GM18861 (cell line): Measurements from ENCODE around the gene ROR1.
"Not testable (repeated sequence)": the region's sequence is repeated elsewhere in the genome, so short reads cannot be mapped to it uniquely, and the experiment has no call there.

ENCODE experiments used
- ATAC-seq: cut with Tn5 transposase; IDR thresholded peaks from one replicate; pipeline ENCODE4 v1.9.1; 2021; ENCODE audit not compliant: unreplicated experiment

The ROR1 gene

DNA sequence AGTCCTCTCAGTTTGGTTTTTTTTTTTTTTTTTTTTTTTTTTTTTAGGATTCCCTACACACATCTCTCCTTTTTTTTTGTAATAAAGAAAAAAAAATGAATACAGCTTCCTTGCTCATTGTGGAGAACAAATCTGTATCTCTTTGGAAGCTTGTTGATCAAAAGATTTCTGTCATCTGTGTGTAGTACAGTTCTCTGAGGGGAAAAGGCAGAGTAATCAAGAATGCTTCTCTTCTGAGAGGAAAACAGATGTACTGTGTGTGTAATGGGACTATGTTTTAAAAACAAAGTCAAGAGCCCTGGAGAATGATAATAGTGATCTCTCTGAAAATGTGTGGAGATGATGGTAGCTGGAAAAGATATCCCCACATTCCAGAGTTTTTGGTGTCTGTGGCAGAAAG, 16.5 kb upstream of the ROR1 start:
- ATAC-seq = no peak

DNA sequence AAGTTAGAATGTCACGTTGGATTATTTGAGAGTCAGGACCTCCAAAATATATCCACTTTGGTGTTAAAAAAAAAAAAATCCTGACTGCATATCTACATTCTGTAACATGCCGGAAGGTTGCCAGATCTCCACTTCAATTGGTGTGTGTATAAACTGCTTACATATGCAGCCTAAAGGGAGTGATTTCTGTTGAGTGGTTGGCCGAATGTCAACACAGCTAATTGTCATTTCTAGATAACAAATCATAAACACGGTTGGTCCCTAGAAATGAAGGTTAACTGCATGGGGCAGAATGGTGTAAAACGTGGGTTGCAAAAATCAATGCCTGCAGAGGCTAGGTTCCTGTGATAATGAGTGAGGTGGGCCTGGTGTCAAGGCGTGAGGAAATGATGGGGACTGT, 15.0 kb upstream of the ROR1 start:
- no peak for ATAC-seq

DNA sequence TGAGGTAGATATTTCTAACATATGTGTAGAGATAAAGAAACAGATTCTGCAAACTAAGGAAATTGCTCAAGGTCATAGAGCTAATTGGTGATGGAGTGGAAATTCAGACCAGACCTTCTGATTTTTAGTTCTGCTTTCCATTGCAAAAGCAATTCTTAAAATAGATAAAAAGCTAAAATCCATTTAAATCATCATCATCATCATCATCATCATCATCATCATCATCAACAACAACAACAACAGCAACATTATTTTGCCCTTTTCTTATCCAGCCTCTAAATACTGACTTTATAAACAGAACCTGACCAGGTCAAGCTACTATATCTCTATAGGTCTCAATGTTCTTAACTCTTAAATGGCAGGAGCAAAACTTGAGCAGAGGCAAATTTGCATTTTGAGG, 14.0 kb upstream of the ROR1 start:
- ATAC-seq = no peak

DNA sequence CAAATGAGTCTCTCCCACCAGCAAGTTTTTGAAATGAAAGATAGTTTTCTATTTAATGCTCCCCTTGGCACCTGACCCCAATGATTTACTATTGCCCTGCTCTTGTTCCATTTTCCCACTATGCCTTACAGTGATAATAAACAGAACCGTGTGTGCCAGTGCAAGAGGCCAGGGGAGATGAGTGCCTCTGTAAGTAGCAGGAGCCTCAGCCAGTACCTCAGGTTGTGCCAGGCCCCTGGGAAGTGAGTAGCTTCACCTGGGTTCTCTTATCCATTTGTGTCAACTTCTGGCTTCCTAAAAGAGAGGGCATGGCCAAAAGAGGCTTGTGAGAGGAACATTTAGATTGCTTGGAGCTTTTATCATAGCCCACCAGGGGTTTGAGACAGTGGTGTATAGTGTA, 3.4 kb upstream of the ROR1 start:
- ATAC-seq = no peak

DNA sequence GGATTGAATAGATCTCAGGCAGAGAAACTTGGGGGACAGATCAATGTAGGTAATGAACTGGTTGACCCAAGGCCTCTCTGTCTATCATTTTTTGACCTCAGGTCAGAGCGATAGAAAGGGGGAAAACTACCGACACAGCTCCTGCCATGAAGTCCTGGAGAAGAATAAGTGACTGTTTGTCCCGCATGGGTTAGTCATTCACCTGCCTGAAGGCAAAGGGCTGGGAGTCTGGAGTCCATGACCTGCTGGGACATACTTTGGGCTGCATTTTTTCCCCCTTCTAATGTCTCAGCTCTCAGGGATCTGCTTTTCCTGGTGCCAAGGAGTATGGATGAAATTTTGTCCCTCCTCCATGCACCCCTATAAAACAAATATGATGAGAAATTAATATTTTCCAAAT, 1.6 kb upstream of the ROR1 start:
- no peak for ATAC-seq

DNA sequence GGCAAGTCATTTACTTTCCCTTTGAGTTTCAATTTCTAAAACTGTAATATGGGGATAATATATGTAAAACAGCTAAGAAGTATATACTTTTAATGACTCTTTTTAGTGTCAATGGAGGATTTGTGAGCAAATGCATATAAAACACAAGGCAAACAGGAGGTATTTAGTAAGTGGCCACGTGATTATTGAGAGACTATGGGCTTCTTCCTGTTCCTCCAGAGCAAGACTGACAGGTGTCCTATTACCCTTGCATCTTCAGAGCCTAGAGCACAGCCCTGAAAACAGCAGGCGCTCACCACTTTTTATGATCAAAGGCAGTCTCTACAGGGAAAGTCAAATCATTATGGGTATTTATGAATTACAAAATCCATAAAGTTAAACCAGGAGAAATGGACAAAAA, 941 bp upstream of the ROR1 start:
- ATAC-seq = no peak

DNA sequence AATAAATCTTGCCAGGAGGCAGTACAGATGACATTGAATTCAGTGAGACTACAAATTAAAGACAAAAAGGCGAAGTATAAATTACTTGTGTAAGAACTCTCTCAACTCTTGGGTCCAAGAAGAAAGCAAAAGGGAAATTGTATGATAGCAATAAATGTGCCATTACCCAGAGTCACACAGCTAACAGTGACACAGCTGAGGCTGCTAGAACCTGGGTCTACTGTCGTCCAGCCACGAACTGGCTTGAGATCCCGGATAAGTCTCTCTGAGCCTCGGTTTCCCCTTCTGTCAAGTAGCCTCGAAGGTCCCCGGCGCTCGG, 362 bp upstream of the ROR1 start:
- ATAC-seq = no peak

DNA sequence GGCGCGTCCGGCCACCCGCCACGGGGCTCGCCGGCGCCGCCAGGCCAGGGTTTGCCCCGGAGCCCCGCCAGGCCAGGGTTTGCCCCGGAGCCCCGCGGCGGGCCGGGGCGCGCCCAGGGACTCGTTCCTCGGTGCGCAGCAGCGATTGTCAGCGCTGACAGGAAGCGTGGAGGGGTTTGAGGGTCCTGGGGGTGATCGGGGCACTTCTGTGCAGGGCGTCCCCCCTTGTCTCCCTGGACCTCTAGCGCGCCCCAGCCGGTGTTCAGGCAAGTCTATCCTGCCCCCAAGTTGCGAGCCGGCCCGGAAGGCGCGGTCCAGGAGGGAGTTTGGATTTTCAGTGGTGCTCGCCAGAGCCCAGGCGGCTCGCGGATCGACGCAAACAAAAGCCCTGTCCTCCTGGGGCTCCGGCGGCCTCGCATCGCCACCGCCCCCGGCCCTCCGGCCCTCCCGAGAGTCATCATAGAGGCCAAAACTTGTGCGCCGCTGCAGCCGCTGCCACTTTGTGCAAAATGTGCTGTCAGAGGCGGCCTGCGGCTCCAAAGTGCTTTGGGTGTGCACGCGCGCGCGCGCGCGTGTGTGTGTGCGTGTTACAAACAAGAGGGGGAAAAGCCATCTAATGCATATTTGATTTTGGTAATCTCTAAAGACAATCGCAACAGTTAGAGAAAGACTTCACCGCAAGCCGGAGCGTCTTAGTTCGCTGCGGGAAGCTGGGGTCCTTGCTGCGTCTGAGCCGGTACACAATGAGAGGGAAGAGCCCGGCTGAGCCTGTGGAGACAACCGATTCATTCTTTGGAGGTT, 1.0 kb downstream of the ROR1 start:
- ATAC-seq = no peak

DNA sequence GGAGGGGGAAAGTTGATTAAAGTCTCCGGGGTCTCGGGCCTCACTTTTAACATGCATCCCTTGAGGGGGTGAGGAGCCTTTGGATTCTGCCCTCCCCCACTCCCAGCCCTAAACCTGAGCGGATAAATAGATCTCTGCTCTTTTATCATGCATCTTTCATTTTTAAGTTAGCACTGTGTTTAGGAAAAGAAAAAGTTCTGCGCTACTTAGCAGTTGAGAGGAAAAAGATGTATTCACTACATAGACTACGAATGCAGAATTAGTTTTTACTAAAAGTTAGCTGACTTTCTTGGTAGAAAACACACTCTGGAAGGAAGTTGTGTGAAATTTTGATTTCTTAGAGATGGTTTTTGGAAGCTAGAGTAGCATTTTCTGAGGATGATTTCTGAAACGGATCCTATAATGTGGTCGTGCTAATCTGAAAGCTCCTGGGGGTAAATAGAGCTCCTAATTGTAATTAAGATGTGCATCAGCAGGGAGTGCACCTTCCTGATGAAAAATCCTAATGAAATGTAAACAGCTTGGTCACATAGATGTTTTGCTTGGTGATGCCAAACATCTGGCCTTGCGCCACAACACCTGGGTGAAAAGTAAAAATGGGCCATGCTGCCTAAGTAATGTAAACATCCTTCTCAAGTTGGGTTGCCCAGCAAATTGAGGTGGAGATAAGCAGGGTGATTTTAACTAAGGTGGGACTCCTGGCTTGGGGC, 1.8 kb downstream of the ROR1 start:
- ATAC-seq = no peak

DNA sequence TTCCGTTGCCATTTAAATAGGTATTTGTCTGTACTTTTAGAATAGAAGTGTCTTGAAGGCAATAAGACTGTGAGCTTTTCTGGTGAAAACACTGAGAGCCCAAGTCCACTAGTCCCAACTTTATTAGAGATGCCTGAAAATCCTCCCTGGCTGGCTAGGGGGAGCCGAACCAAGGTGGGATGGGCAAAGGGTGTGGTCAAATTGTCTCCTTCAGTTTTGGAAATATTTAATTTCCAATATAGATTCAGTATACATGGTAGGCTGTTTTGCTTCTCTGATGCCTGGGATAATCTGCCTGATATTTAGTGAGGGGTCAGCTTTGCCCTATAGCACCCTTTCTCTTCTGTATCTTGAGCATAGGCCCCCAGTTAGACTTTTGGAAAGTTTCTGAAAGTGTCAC, 3.5 kb downstream of the ROR1 start:
- no peak for ATAC-seq

DNA sequence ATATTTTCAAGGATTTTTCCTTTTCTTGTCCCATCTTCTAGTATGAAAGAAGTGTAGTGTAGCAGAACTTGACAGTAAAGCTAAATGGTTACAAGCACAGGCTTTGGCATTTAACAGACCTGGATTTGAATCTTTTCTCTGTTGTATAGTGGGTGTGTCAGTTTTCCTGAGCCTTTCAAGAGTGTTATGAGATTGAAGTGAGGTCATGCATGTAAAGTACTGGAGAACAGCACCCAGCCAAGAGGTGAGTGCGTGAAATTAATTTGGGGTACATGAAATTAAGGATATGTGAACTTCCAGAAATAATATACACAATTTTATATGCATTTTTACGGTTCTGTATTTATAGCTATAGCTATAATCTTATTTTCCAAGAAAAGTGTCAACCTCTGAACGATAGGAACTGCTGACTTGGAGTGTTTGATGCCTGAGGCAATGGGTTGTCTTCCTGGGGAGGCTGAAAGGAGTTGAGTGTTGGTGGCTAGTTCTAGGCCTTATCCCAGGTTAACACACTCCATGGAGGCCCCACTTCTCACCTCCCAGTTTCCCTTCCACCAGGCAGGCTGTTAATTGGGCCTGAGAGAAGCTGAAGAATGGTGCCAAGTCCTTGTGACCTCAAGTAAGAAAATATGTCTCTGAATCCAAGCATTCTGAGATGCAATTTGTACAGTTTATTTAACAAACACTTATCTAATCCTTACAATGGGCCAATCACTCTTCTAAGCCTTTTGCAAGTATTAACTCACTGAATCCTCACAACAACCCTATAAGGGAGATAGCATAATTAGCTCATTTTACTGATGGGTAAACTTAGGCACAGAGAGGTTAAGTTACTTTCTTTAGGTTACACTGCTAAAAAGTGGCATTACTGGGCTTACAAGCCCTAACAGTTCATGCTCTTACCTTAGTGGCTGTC, 4.4 kb downstream of the ROR1 start:
- no peak for ATAC-seq

DNA sequence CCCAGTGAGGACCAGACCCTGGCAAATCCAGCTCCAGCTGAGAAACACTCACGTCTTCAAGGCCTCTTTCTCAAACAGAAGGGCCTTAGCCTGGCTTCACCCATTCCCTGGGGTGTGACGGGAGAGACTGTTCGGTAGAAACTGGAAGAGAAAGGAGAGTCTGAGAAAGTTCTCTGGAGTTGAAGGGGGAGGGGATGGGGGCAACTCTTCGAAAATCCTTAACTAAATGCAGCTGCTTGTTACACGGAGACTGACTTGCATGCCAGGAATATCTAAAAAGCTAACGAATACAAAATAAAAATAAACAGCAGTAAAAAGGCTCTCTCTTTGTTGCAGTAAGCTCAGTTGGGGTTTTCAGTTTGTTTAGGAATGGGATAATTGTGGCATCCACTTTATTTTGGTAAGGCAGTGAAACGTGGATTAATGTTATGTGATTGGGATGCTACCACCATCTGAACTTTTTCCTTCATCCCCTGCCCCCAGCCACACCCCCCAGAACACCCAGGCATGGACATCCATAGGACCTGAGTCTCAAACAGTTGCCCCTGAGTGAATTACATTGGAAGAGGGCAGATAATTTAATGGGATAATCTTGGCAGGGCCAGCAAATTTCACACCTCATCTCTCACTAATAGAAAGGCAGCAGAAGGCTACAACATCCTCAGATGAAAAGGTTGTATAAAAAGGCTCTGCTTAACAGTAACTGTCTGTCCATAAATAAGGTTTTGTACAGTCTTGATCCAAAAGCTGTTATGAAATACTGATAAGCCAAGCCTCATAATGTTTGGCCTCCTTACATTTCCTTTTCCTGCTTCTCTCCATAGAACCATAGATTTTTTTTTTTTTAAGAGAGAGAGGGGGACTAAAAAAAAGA, 5.8 kb downstream of the ROR1 start:
- ATAC-seq = no peak

DNA sequence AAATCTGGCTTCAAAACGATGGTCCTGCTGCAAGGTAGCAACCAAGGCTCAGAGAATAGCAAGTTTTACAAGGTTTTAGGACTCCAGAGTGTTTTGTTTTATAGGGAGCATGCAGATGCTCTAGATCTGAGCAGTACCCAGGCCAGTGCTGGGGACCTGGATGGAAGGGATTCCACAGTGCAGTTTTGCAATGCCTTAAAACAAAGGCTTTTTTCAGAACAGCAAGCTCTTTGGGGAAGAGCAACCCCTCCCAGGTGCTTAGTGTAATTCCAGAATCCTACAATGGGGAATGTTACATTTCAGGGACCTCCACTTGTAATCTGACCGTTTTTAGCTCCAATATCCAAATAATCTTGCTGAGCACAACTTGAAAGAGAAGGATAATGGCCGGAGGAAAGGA, 6.7 kb downstream of the ROR1 start:
- no peak for ATAC-seq

DNA sequence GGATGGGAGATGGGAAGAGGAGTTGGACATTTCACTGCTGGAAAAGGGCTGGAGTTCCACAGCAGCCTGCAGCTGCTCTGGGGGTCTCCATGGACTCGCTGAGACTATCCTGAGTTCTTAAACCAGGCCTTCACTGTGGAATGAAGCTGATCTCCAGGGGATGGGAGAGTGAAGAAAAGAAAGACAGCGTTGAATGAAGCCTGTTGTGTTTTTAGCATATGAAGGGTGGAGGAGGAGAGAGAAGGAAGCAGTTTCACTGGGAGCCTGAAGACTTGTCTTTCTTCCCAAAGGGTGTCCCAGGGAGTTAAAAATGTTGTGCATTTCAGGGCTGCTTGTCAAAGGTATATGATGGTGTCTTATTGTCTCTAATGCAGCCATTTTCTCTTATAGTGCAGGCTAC, 9.2 kb downstream of the ROR1 start:
- ATAC-seq = no peak

DNA sequence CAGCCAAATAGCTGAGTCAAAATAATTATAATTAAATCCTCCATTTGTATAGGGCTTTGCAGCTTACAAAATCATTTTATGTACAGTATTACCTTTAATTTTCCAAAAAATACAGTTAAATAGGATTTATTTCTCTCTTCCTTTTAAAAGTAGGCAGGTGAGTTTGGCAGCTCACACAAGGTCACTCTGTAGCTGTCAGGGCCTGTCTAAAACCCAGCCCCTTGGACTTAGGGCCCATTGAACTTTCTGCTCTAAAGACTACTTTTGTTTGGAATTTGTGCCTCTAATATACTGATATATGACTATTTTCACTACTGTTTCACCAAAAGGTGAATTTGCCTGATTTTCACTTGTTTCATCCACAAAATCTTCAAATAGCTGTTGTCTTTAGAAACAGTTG, 10.3 kb downstream of the ROR1 start:
- ATAC-seq = no peak

DNA sequence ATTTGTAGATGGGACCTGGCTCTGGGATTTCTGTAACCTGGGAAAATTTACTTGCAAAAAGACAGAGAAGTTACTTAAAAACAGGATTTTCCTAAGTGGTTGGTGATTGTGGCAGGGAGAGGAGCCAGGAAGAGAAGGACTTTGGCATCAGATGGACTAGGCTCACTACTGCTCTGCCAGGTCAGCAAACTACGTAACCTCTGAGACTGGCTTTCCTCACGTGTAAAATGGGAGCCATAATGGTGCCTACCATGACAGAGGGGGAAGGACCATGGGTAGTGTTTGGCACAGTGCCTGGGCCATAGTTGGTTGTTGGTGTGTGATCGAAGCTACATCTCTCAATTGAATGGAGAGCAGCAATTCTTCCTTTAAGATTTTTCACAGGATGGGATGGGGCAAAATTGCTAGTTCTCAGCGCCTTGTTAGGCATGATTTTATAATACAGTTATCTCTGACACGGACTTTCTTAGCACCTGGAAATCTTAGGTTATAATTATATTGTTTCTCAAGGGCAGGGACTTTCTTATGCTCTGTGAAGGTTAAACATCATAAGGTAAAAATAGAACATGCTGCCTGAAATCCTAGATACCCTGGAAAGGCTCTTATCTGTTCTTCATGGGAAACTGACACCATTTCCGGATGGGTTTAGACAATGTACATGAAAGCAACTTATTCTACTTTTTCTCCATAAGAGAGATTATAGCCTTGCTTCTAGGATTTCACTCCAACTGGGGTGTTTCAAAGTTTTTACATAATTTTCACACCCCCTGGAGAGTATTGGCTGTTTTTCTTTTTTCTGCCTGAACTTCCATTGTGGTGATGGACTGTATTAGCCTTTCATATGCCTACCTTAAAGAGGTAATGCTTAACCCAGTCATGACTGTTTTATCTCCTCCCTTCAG, 10.9 kb downstream of the ROR1 start:
- ATAC-seq = no peak

DNA sequence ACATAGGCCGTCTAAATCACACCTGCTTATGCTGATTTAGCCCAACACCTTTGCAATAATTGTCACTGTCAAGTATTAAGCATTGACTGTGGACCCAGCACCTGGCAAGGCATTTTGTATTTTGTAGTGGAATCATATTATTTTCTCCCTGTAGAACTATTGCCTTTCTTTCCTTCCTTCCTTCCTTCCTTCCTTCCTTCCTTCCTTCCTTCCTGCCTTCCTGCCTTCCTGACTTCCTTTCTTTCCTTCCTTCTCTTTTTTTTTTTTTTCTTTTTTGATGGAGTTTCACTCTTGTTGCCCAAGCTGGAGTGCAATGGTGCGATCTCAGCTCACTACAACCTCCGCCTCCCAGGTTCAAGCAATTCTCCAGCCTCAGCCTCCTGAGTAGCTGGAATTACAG, 13.5 kb downstream of the ROR1 start:
- not testable (repeated sequence) for ATAC-seq

DNA sequence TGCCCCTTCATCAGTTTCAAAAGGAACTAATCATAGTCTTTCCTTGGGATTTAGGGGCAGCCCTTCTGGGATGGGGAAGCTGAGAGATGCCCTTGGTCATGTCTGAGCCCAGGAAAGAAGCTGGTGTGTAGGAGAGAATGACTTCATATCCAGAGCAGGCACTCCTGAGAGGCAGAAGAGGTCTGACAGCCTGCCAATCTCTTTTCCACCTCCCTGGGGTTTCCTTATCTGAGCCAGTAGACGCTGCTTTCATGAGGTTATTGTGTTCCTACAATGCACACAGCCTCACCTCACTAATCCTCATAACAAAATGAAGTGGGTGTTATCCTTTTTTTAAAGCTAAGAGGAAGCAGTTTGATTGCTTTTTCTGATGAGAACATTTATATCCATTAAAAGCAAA, 14.1 kb downstream of the ROR1 start:
- ATAC-seq = no peak

DNA sequence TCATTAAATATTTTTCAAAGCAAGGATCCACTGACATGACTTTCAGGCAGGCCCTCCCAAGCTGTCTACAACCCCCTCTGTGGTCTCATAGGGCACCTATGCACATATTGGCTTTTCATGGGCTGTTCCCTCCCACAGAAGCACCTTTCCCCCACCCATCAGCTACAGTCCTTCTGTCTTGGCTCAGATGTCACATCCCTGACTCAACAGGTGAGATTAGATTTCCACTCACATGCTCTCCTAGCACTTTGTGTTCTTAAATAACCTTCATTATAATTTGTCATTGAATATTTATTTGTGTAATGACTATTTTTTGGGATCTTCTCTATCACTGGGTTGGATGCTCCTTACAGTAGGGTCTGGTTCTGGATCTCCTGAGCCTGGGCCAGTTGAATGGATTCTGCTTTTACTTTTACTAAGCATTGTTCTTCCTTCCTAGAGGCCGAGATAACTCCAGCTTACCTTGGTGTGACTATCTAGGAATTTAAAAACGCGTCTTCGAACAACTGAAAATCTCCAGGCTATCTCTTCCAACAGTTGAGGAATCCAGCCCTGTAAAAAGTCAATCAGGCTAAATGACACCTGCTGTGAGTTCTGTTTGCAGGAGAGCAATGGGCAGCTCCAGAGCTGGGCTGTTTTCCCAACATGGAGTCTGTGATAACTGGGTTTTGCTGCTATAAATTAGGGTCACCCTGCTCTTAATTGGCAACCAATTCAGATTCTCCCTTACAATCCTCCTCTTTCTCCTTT, 16.2 kb downstream of the ROR1 start:
- ATAC-seq = no peak
